Activated CD4-positive, alpha-beta T cell treated with anti-CD3 and anti-CD28 coated beads for 4 hours (primary cell): ENCODE results near the gene MINDY2.

ENCODE experiments used
- DNase-seq, 2 donors: peaks; one replicate each; pipeline ENCODE4 v3.0.0-alpha.2; 2020

Gene MINDY2

DNA sequence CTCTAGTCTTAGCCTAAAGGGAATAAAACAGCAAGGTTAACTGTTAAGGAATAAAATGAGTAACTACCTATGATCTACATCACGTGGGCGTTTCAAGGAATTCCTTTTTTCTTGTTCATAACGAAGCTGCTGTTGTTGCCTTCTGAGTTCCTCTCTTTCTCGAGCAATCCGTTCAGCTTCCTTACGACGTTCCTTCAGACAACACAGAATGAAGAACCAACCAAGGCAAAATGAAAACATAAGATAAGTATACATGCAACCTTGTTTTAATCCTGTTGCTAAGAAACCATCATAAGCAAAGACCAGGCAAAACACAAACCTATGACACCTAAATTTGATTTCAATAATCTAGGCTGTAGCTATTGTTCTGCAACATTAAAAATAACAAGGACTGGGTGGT, 118.3 kb downstream of the MINDY2 start:
- DNase-seq: no peak

GRCh38 chr15:58898150-58898680, 127.1 kb downstream of the MINDY2 start:
- DNase-seq: no peak

DNA sequence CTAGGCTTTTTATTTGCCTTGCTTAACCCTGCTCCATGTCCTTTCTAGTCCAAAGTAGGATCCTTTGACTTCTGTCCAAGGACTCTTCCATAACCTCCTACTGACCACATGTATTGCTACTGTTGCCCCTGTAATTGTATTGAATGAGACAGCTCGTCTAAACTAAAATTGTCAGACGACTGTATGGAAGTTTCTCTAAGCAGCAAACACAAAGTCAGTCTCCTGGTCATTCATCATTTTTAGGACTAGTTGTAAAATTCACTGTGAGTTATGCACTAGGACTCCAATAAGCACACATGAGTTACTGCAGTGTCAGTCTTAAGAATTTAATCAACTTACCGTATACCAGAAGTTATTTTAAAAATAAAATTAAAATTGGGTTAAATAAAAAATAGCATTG, 129.5 kb downstream of the MINDY2 start:
- no peak for DNase-seq

- DNase-seq: no peak
These were observed 137.6 kb downstream of the MINDY2 start for GRCh38 chr15:58908550-58909309.

- no peak for DNase-seq
These were observed 138.5 kb downstream of the MINDY2 start for GRCh38 chr15:58909616-58910015.

- DNase-seq: no peak
These were observed 139.4 kb downstream of the MINDY2 start for GRCh38 chr15:58910456-58910855.
